Naive B cell (primary cell): Measurements from ENCODE around the gene TMEM140. TPM values are rescaled to one million over a fixed set of nuclear protein-coding genes. Genes with fewer than 3 reads are reported as not detected.

Experiments
- ATAC-seq, 2 donors: fragments of 150-1000 bp; cut with Tn5 transposase; 2 replicates each; pipeline ENCODE4 v1.10.0; 2021; ENCODE audit warnings: low read depth in 2 of 2, mild to moderate bottlenecking in 2 of 2, moderate library complexity in 2 of 2
- DNase-seq: peaks from one replicate; pipeline ENCODE4 v3.0.0; 2022
- H3K27ac Mint-ChIP-seq, 6 donors: one replicate each; pipeline ENCODE4 v1.8.0; 2020 to 2022; ENCODE audit warnings: mild to moderate bottlenecking in 6 of 6, mixed read lengths in 6 of 6, moderate library complexity in 5 of 6, inconsistent platforms in 2 of 6
- H3K27me3 Mint-ChIP-seq, 3 donors: one replicate each; pipeline ENCODE4 v1.8.0; 2021 to 2022; ENCODE audit warnings: mixed read lengths in 3 of 3, mild to moderate bottlenecking in 1 of 3
- H3K36me3 Mint-ChIP-seq, 2 donors: one replicate each; pipeline ENCODE4 v1.8.0; 2020 to 2022; ENCODE audit warnings: mixed read lengths in 2 of 2, inconsistent platforms in 1 of 2, mild to moderate bottlenecking in 1 of 2
- H3K4me1 Mint-ChIP-seq, 3 donors: one replicate each; pipeline ENCODE4 v1.8.0; 2020 to 2022; ENCODE audit warnings: mixed read lengths in 3 of 3, inconsistent platforms in 1 of 3, mild to moderate bottlenecking in 1 of 3, moderate library complexity in 1 of 3
- H3K4me3 Mint-ChIP-seq, 8 donors: one replicate each; pipeline ENCODE4 v1.8.0; 2020 to 2022; ENCODE audit warnings: mild to moderate bottlenecking in 8 of 8, mixed read lengths in 8 of 8, moderate library complexity in 8 of 8, inconsistent platforms in 2 of 8
- H3K9me3 Mint-ChIP-seq, 7 donors: one replicate each; pipeline ENCODE4 v1.8.0; 2020 to 2022; ENCODE audit warnings: mixed read lengths in 7 of 7, mild to moderate bottlenecking in 5 of 7, inconsistent platforms in 2 of 7, moderate library complexity in 1 of 7
- polyA plus RNA-seq, 6 donors: library from polyadenylated mRNA; unstranded; fragments of 300-500 nt; fragmentation: Illumina TruSeq; gene quantifications; one replicate each; pipeline ENCODE4 v1.2.3, GENCODE V29; 2021; ENCODE audit warnings: low read depth in 6 of 6

Gene TMEM140
- polyA plus RNA-seq, 6 donors from 2014 or later: 14.1 to 31.7 (median 25.2) TPM

DNA sequence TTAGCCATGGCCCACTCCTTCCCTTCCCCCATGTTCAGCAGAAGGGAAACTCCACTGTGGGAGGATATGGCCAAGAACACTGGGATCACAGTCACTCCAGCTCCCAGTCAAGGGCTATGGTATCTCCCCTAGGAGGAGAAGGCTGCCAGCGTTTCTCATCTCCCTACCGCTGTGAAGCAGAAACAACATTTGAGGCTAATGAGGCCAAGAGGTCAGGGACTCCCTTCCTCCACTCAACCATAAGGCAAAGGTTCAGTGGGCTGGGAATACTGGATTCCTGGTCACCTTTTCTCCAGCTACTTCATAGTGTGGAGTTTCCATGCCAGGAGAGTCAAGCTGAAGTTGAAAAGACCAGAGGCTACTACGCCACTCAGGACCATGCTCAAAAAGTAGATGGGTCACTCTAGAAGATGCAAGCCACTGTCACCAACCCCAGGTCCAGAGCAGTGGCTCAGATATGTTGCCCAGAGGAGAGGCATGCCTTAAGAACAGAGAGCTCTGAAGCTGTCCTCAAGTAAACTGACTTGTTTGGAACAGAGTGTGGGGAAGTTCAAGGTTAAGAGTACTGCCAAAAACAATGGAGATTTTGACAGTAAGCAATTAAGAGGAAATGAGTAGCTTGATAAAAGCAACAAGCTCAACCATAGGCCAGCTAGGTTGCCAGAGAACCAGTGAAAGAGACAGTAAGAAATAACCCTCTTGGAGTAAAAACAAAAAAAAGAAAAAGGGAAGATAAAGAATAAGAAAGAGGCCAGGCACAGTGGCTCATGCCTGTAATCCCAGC is 3.8 kb upstream of the TMEM140 start:
- Mint-ChIP-seq H3K27ac (peak overlapping the region in 3 of 6 donors; percentile 26 to 48 (median 37)), H3K36me3 (no peaks in the 10 kb centered on the region), H3K27me3 (no peaks in the 10 kb centered on the region), H3K9me3 (no peaks in the 10 kb centered on the region), H3K4me1 (peaks cover 27 to 33% (median 28%) of the 10 kb centered on the region in 3 donors), H3K4me3 (peak overlapping the region in 1 of 8 donors; percentile 26)
- DNase-seq (no peak), ATAC-seq (no peak)

- Mint-ChIP-seq H3K4me1 (peaks cover 46 to 64% (median 49%) of the 10 kb centered on the region in 3 donors), H3K27me3 (no peaks in the 10 kb centered on the region), H3K27ac (peak overlapping the region; percentile 87 to 98 (median 95)), H3K4me3 (peak overlapping the region; percentile 82 to 98 (median 92)), H3K9me3 (peaks cover 0 to 4% (median 0%) of the 10 kb centered on the region in 7 donors), H3K36me3 (peaks cover 5 to 7% of the 10 kb centered on the region in 2 donors)
- ATAC-seq (peak; percentile 1 to 2), DNase-seq (no peak)
Observed at GRCh38 chr7:135147341-135147898, 452 bp upstream of the TMEM140 start.

GRCh38 chr7:135150072-135150782 is 2.4 kb downstream of the TMEM140 start:
- Mint-ChIP-seq H3K4me1 (peaks cover 63 to 89% (median 73%) of the 10 kb centered on the region in 3 donors), H3K36me3 (peaks cover 27 to 32% of the 10 kb centered on the region in 2 donors), H3K27me3 (no peaks in the 10 kb centered on the region), H3K27ac (peak overlapping the region; percentile 87 to 99 (median 96)), H3K9me3 (peaks cover 3 to 23% (median 18%) of the 10 kb centered on the region in 7 donors), H3K4me3 (peak overlapping the region; percentile 79 to 96 (median 90))
- no peak for ATAC-seq
- no peak for DNase-seq

- Mint-ChIP-seq H3K9me3 (peaks cover 10 to 32% (median 26%) of the 10 kb centered on the region in 7 donors), H3K27ac (peak overlapping the region; percentile 87 to 99 (median 96)), H3K36me3 (peaks cover 29 to 38% of the 10 kb centered on the region in 2 donors), H3K4me3 (peak overlapping the region; percentile 43 to 96 (median 88)), H3K4me1 (peaks cover 59 to 91% (median 74%) of the 10 kb centered on the region in 3 donors), H3K27me3 (no peaks in the 10 kb centered on the region)
- no peak for DNase-seq
- ATAC-seq: no peak
Observed at GRCh38 chr7:135151132-135151531, 3.3 kb downstream of the TMEM140 start.

DNA sequence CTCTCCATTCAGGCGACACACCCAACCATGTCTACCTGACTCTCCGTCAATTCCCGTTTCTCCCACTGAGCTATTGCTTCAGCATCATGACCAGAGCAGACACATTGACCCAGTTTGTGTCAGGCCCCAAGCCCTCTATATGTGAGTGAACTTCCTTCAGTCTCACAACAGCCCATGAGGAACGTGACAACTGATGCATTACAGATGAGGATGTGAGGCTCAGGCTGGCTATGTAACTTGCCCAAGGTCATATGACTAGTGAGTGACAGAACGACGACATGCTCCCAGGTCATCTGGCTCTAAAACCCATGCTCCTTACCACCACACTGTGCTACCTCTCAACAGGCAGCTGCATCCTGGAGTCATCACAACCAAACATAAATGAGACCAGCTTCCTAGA is 3.7 kb downstream of the TMEM140 start:
- Mint-ChIP-seq H3K36me3 (peaks cover 33 to 42% of the 10 kb centered on the region in 2 donors), H3K9me3 (peaks cover 14 to 36% (median 30%) of the 10 kb centered on the region in 7 donors), H3K27me3 (no peaks in the 10 kb centered on the region), H3K4me3 (peak overlapping the region; percentile 43 to 96 (median 88)), H3K27ac (peak overlapping the region; percentile 87 to 99 (median 96)), H3K4me1 (peaks cover 55 to 91% (median 72%) of the 10 kb centered on the region in 3 donors)
- DNase-seq (peak; percentile 52), ATAC-seq (peak; percentile 41 to 54)

DNA sequence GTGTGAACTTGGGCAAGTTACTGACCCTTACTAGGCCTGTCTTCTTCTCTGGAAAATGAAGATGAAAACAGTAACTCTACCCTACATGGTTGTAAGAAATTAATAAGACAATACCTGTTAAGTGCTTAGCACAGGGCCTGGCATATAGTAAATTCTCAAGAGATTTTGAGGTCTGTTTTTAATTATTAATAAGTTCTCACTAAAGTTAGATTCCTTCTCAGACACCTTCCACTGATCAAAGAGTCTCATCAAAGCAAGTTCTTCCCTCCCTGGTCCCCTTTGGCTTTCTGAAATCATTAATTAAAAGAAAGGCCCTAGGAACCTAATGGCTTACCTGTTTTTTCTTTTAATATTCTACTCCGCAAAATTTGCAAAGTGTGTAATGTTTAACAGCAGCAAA is 4.6 kb downstream of the TMEM140 start:
- peaks cover 54 to 91% (median 71%) of the 10 kb centered on the region in 3 donors for H3K4me1 Mint-ChIP-seq
- H3K36me3 Mint-ChIP-seq: peaks cover 42 to 51% of the 10 kb centered on the region in 2 donors
- no peak overlapping the region for H3K4me3 Mint-ChIP-seq
- DNase-seq (no peak), ATAC-seq (no peak)
- H3K27me3 Mint-ChIP-seq: no peaks in the 10 kb centered on the region
- H3K9me3 Mint-ChIP-seq: peaks cover 17 to 43% (median 37%) of the 10 kb centered on the region in 7 donors
- H3K27ac Mint-ChIP-seq: peak overlapping the region in 5 of 6 donors; percentile 22 to 98 (median 87)

- DNase-seq (no peak), ATAC-seq (no peak)
- H3K4me3 Mint-ChIP-seq: no peak overlapping the region
- H3K9me3 Mint-ChIP-seq: peaks cover 17 to 43% (median 37%) of the 10 kb centered on the region in 7 donors
- H3K27ac Mint-ChIP-seq: no peak overlapping the region
- H3K36me3 Mint-ChIP-seq: peaks cover 48 to 51% of the 10 kb centered on the region in 2 donors
- peaks cover 53 to 81% (median 71%) of the 10 kb centered on the region in 3 donors for H3K4me1 Mint-ChIP-seq
- no peaks in the 10 kb centered on the region for H3K27me3 Mint-ChIP-seq
Observed at GRCh38 chr7:135154734-135155133, 6.9 kb downstream of the TMEM140 start.

DNA sequence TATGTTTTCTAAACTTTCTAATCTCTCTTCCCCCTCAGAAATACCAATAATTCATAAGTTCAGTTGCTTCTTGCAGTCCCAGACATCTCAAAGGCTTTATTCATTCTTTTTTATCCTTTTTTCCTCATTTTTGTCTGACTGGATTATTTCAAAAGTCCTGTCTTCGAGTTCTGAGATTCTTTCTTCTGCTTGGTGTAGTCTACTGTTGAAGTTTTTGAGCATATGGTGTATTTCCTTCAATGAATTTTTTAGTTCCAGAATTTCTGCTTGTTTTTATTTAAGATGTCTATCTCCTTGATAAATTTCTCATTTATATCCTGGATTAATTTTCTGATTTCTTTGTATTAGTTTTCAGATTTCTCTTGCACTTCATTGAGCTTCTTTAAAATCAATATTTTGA is 8.4 kb downstream of the TMEM140 start:
- Mint-ChIP-seq H3K9me3 (peaks cover 16 to 43% (median 37%) of the 10 kb centered on the region in 7 donors), H3K36me3 (peaks cover 47 to 48% of the 10 kb centered on the region in 2 donors), H3K4me3 (peak overlapping the region in 1 of 8 donors; percentile 59), H3K27me3 (no peaks in the 10 kb centered on the region), H3K4me1 (peaks cover 57 to 81% (median 75%) of the 10 kb centered on the region in 3 donors), H3K27ac (no peak overlapping the region)
- ATAC-seq (no peak), DNase-seq (no peak)

GRCh38 chr7:135158141-135158655 is 10.3 kb downstream of the TMEM140 start:
- Mint-ChIP-seq H3K27ac (peak overlapping the region in 2 of 6 donors; percentile 39 to 53), H3K27me3 (no peaks in the 10 kb centered on the region), H3K36me3 (peaks cover 36 to 37% of the 10 kb centered on the region in 2 donors), H3K4me1 (peaks cover 60 to 75% (median 74%) of the 10 kb centered on the region in 3 donors), H3K4me3 (peak overlapping the region in 1 of 8 donors; percentile 10), H3K9me3 (peaks cover 14 to 38% (median 37%) of the 10 kb centered on the region in 7 donors)
- no peak for ATAC-seq
- no peak for DNase-seq

DNA sequence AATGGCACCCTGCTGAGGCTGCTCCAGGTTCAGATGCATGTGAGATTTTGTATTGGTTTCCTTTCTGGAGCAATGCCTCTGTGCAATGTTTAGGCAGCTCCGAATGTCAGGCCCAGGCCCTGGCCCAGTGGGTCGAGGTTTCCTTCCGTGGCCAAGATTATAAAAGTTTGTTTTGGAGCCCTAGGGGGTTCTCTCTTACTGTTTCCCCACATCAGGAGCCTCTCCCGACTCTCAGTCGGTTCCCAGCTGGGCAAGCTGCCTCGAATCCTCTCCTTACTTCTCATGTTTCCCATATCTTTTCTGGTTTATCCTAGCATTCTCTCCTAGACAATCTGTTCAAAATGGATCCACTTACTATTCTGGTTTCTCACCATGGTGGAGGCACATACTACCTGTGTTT is 11.0 kb downstream of the TMEM140 start:
- Mint-ChIP-seq H3K27me3 (no peaks in the 10 kb centered on the region), H3K9me3 (peaks cover 14 to 34% (median 32%) of the 10 kb centered on the region in 7 donors), H3K27ac (peak overlapping the region in 4 of 6 donors; percentile 39 to 90 (median 80)), H3K4me3 (peak overlapping the region in 2 of 8 donors; percentile 1 to 62), H3K36me3 (peaks cover 32% of the 10 kb centered on the region in 2 donors), H3K4me1 (peaks cover 57 to 72% (median 70%) of the 10 kb centered on the region in 3 donors)
- DNase-seq (no peak), ATAC-seq (no peak)

GRCh38 chr7:135159359-135160085 is 11.7 kb downstream of the TMEM140 start:
- Mint-ChIP-seq H3K27me3 (no peaks in the 10 kb centered on the region), H3K36me3 (peaks cover 26 to 29% of the 10 kb centered on the region in 2 donors), H3K4me3 (peak overlapping the region in 4 of 8 donors; percentile 2 to 69 (median 60)), H3K27ac (peak overlapping the region in 3 of 6 donors; percentile 65 to 90 (median 86)), H3K4me1 (peaks cover 51 to 71% (median 64%) of the 10 kb centered on the region in 3 donors), H3K9me3 (peaks cover 10 to 28% (median 26%) of the 10 kb centered on the region in 7 donors)
- ATAC-seq: no peak
- no peak for DNase-seq
